Activated CD8-positive, alpha-beta T cell treated with anti-CD3 and anti-CD28 coated beads for 36 hours (primary cell): ENCODE data around the gene NNT. TPM values are rescaled to one million over a fixed set of nuclear protein-coding genes. Genes with fewer than 3 reads are reported as not detected.

Experiments
- ATAC-seq: fragments of 200-7000 bp; cut with Tn5 transposase; one replicate; pipeline ENCODE4 v1.10.0; 2021; ENCODE audit warnings: mild to moderate bottlenecking, moderate library complexity
- CTCF ChIA-PET: fragments of 350-600 bp; sonication (Branson Sonifier 250); formaldehyde crosslinking; loops from one replicate; lab custom pipeline; 2021; ENCODE audit warnings: antibody characterized with exemption; lab: Charles Lee
- POLR2A ChIA-PET: fragments of 350-600 bp; sonication (Branson Sonifier 250); formaldehyde crosslinking; loops from one replicate; lab custom pipeline; 2021; ENCODE audit warnings: antibody characterized with exemption; lab: Charles Lee
- DNase-seq: peaks from one replicate; pipeline ENCODE4 v3.0.0-alpha.2; 2020
- H3K27ac Mint-ChIP-seq: one replicate; pipeline ENCODE4 v1.8.0; 2021; ENCODE audit warnings: mild to moderate bottlenecking, mixed read lengths
- H3K27me3 Mint-ChIP-seq: one replicate; pipeline ENCODE4 v1.8.0; 2021; ENCODE audit warnings: mixed read lengths
- H3K36me3 Mint-ChIP-seq: one replicate; pipeline ENCODE4 v1.8.0; 2021; ENCODE audit warnings: low read depth, mixed read lengths
- H3K4me1 Mint-ChIP-seq: one replicate; pipeline ENCODE4 v1.8.0; 2021; ENCODE audit warnings: low read depth, mixed read lengths
- H3K4me3 Mint-ChIP-seq: one replicate; pipeline ENCODE4 v1.8.0; 2021; ENCODE audit warnings: mild to moderate bottlenecking, moderate library complexity, mixed read lengths
- H3K9me3 Mint-ChIP-seq: one replicate; pipeline ENCODE4 v1.8.0; 2021; ENCODE audit warnings: mixed read lengths
- intact Hi-C: fragments of 100-400 bp; cut with micrococcal nuclease; formaldehyde crosslinking; loops from one replicate; pipeline ENCODE4 v1.10.0; 2022
- total RNA-seq, 2 experiments: library from RNA; stranded (reverse); gene quantifications; one replicate each; pipeline ENCODE4 v1.2.3, GENCODE V29; 2021
- TF ChIP-seq, protein P1 (sequence below): fragments of 200-600 bp; IDR thresholded peaks from one replicate; pipeline ENCODE4 v1.8.0; 2022; ENCODE audit warnings: antibody characterized with exemption, mild to moderate bottlenecking

NNT gene
- total RNA-seq, 2 experiments from 2014 or later: 72.0 to 78.4 TPM

DNA sequence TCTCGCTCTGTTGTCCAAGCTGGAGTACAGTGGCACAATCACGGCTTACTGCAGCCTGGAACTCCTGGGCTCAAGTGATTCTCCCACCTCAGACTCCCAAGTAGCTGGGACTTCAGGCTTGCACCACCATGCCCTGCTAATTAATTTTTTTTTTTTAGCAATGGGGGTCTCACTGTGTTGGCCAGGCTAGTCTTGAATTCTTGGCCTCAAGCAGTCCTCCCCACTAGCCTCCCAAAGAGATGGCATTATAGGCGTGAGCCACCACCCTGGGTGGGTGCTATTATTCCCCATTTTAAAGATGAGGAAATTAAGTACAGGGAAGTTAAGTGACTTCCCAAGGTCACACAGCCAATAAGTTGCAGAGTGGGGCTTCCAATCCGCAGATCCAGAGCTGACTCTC, 1.7 kb downstream of the NNT start:
- Mint-ChIP-seq H3K36me3 (peaks cover 24% of the 10 kb centered on the region), H3K4me3 (peak overlapping the region; percentile 86), H3K27me3 (no peaks in the 10 kb centered on the region), H3K4me1 (peaks cover 36% of the 10 kb centered on the region), H3K9me3 (no peaks in the 10 kb centered on the region), H3K27ac (peak overlapping the region; percentile 87)
- no peak for DNase-seq
- ChIA-PET POLR2A (interaction anchor here (0.6 to 3.6 kb wide), 4 partner anchors 49 to 849 kb away, joined by 3 to 22 read pairs (median 8); partner anchors contain the start of gene TMEM267), CTCF (interaction anchor here (0.6 to 3.2 kb wide), 3 partner anchors 27 to 52 kb away, joined by 3 to 25 read pairs (median 6); no protein-coding TSS in a partner anchor)
- TF ChIP-seq, protein P1, sequence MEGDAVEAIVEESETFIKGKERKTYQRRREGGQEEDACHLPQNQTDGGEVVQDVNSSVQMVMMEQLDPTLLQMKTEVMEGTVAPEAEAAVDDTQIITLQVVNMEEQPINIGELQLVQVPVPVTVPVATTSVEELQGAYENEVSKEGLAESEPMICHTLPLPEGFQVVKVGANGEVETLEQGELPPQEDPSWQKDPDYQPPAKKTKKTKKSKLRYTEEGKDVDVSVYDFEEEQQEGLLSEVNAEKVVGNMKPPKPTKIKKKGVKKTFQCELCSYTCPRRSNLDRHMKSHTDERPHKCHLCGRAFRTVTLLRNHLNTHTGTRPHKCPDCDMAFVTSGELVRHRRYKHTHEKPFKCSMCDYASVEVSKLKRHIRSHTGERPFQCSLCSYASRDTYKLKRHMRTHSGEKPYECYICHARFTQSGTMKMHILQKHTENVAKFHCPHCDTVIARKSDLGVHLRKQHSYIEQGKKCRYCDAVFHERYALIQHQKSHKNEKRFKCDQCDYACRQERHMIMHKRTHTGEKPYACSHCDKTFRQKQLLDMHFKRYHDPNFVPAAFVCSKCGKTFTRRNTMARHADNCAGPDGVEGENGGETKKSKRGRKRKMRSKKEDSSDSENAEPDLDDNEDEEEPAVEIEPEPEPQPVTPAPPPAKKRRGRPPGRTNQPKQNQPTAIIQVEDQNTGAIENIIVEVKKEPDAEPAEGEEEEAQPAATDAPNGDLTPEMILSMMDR: no peak
- no peak for ATAC-seq
- intact Hi-C loops: loop anchor here (5.0 kb wide), 1 partner anchor 47 kb away; the partner anchor contains the start of gene PAIP1

DNA sequence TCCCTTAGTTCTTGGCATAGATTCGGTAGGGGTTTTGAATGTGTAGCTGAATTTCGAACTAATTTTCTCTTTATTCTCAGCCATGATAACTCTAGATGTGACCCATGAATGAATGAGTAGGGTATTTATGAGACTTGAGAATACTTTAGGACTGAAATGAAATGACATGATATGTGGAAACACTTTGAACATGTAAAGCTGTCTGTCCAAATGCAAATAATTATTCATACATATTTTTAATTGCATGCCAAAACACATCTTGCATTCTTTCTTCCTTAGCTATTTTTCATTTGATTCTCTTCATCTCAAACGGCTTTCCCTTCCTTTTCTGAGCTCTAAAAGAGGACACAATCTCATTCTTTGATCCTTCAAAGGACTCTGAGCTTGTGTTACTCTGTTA, 3.4 kb downstream of the NNT start:
- TF ChIP-seq, protein P1: no peak
- Mint-ChIP-seq H3K9me3 (no peaks in the 10 kb centered on the region), H3K27ac (no peak overlapping the region), H3K4me3 (no peak overlapping the region), H3K4me1 (peaks cover 33% of the 10 kb centered on the region), H3K27me3 (no peaks in the 10 kb centered on the region), H3K36me3 (peaks cover 33% of the 10 kb centered on the region)
- intact Hi-C loops: no loop called here
- no peak for ATAC-seq
- DNase-seq: no peak
- CTCF ChIA-PET: interaction anchor here (1.2 to 1.4 kb wide), 2 partner anchors 25 to 26 kb away, joined by 3 to 5 read pairs; no protein-coding TSS in a partner anchor
- POLR2A ChIA-PET: interaction anchor here (1.2 kb wide), 1 partner anchor 49 kb away, joined by 4 read pairs; no protein-coding TSS in a partner anchor

DNA sequence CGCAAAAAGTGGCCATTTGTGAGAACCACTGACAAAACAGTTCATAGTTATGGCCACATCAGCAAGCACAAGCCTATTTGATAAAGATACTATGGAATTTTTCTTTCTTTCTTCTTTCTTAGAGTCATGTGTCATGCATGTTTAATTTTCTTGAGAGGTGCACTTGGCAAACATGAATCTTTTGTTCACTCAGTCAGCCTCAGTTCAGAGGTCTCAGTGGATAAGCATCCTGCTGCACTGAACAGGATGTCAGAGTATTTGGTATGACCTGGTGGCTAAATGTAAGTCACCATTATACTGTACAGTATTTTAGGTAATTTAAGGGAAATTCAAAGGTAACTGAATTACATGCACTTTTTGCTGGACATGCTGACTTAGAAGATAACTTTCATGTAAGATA, 5.4 kb downstream of the NNT start:
- Mint-ChIP-seq H3K4me1 (peaks cover 24% of the 10 kb centered on the region), H3K4me3 (no peak overlapping the region), H3K9me3 (no peaks in the 10 kb centered on the region), H3K27ac (no peak overlapping the region), H3K36me3 (peaks cover 40% of the 10 kb centered on the region), H3K27me3 (no peaks in the 10 kb centered on the region)
- TF ChIP-seq, protein P1: no peak
- POLR2A ChIA-PET: interaction anchor here (1.3 kb wide), 1 partner anchor 51 kb away, joined by 3 read pairs; no protein-coding TSS in a partner anchor
- intact Hi-C loops: no loop called here
- DNase-seq: no peak
- ATAC-seq: no peak
- CTCF ChIA-PET: interaction anchor here (1.4 kb wide), 1 partner anchor 11 kb away, joined by 3 read pairs; no protein-coding TSS in a partner anchor

DNA sequence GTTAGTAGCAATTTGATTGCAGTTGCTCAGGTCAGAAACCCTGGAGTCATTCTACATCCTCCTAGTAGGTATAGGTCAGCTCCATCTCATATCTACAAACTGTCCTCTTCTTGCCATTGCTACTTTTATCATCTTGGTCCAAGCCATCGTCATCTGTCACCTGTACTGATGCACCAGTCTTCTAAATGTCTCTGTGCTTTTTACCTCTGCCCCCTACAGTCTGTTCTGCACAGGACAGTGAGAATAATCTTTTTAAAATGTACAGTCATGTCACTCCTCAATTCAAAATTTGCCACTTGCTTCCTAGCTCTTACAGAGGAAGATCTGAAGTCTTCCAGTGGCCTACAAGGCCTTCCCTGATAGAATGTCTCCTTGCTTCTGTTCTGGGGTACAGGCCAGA, 6.8 kb downstream of the NNT start:
- DNase-seq: peak; percentile 14
- intact Hi-C loops: no loop called here
- no peak overlapping the region for H3K4me3 Mint-ChIP-seq
- CTCF ChIA-PET: interaction anchor here (0.6 to 5.2 kb wide), 7 partner anchors 11 to 510 kb away, joined by 3 to 27 read pairs (median 4); no protein-coding TSS in a partner anchor
- peak; percentile 85 for ATAC-seq
- H3K27me3 Mint-ChIP-seq: no peaks in the 10 kb centered on the region
- peaks cover 42% of the 10 kb centered on the region for H3K36me3 Mint-ChIP-seq
- H3K4me1 Mint-ChIP-seq: peaks cover 18% of the 10 kb centered on the region
- TF ChIP-seq, protein P1: no peak
- POLR2A ChIA-PET: interaction anchor here (1.8 kb wide), 1 partner anchor 11 kb away, joined by 5 read pairs; no protein-coding TSS in a partner anchor
- no peaks in the 10 kb centered on the region for H3K9me3 Mint-ChIP-seq
- no peak overlapping the region for H3K27ac Mint-ChIP-seq

DNA sequence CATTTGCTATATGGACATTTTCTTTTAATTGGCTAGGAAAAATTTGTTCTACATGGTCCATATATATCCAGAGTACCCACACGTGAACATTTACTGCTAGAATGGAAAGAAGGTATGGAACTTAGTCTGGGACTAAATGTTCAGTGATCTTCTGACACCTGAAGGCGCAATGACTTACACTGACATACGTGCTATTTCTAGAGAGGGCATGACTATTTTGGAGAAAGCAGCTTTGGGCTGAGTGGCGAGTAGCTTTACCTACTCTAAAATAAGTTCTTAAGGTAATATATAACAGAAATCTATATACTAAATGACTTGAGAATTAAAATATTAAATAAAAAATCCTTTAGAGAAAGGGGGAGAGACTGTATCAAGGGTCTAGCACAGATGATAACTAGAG, 10.4 kb downstream of the NNT start:
- ATAC-seq: no peak

More for the DNA sequence above, 10.4 kb downstream of the NNT start:
- intact Hi-C loops: no loop called here
- ChIA-PET CTCF (interaction anchor here (5.2 kb wide), 1 partner anchor 18 kb away, joined by 27 read pairs; no protein-coding TSS in a partner anchor), POLR2A (interaction anchor here (1.3 kb wide), 1 partner anchor 18 kb away, joined by 3 read pairs; no protein-coding TSS in a partner anchor)
- no peaks in the 10 kb centered on the region for H3K9me3 Mint-ChIP-seq
- no peaks in the 10 kb centered on the region for H3K27me3 Mint-ChIP-seq
- H3K36me3 Mint-ChIP-seq: peaks cover 39% of the 10 kb centered on the region
- H3K27ac Mint-ChIP-seq: no peak overlapping the region
- H3K4me1 Mint-ChIP-seq: peaks cover 6% of the 10 kb centered on the region
- TF ChIP-seq, protein P1: no peak
- H3K4me3 Mint-ChIP-seq: no peak overlapping the region
- DNase-seq: no peak
